ENCODE results near the gene COL12A1. TPM values are rescaled to one million over a fixed set of nuclear protein-coding genes. Genes with fewer than 3 reads are reported as not detected.

The COL12A1 gene
- total and polyA plus RNA-seq, 9 of the 15 experiments (the other 6 are each of a cell fraction or from before 2014, with no cell fraction given), result 0.11 TPM; not detected in 8

DNA sequence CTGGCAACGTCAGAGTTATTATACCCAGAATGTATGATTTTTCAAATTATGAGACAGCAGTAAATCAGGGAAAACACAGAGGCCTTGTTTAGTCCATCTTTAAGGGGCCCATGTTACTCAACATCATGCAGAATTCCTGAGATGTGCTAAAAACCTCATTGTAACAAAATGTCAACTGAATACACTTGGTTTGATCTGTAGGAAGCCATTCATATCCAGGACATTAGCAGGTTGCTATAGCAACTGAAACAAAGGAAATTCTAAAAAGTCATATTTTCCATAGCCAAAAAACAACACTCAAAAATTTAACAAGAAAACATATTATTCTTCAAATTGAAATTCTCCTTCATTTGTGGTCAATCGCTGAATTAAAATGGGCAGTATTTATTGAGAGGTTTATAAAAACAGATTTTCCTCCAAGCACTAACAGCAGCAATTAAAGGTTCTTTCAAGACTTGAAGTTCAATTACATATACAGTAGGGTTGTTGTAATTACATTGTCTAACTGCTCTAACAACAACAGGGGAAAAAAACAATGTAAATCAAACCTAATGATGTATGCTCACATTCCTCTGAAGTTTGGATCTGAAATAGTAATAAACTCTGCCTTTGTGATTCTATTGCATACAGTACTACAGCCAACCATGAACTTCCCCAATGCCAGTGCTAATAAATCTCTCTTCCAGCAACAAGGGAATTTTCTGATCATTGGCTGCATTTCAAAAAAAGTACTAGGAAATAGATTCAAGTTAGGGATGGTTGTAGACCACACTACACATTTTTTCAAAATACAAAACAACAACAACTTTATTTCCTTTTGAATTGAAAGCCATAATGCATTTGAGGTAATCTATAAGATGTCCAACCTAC is 34.9 kb downstream of the COL12A1 start:
- H3K9me1 ChIP-seq (ENCODE audit: control insufficient read depth, insufficient read depth, low read length), result no peaks in the 10 kb centered on the region
- BruUV-seq (replicated peaks), result no TSS peak
- no peak overlapping the region for H3K27ac ChIP-seq (ENCODE audit: extremely low read depth, low read depth, low read length)
- no peaks in the 10 kb centered on the region for H3K4me1 ChIP-seq (replicated peaks in 1 of 2; ENCODE audit: control insufficient read depth in 2 of 2, insufficient read depth in 2 of 2, low read length in 2 of 2)
- ChIA-PET CTCF (ENCODE audit: low intra/inter-chr PET ratio) (no interaction called here), POLR2A (no interaction called here)
- ATAC-seq, result no peak
- intact Hi-C loops (cut with micrococcal nuclease) (no loop called here), in situ Hi-C loops (cut with MboI) (no loop called here)
- H2AFZ ChIP-seq (ENCODE audit: low read depth, low read length), result no peak overlapping the region
- DNase-seq (ENCODE audit: extremely low read depth in 1 of 4, low spot score in 3 of 4), result no peak
- H3K27me3 ChIP-seq (ENCODE audit: control insufficient read depth in 2 of 2, insufficient read depth in 2 of 2, low read length in 2 of 2), result no peaks in the 10 kb centered on the region
- H4K20me1 ChIP-seq (replicated peaks; ENCODE audit: control insufficient read depth, insufficient read depth, low read length), result no peaks in the 10 kb centered on the region
- H3K79me2 ChIP-seq (ENCODE audit: control insufficient read depth, insufficient read depth, low read length), result no peaks in the 10 kb centered on the region
- FAIRE-seq, result no peak
- no peaks in the 10 kb centered on the region for H3K36me3 ChIP-seq (ENCODE audit: control insufficient read depth, insufficient read depth, low read length)
- H3K4me3 ChIP-seq, result no peak overlapping the region
- no peak overlapping the region for H3K4me2 ChIP-seq (ENCODE audit: insufficient read depth, low read length)
- H3K9me3 ChIP-seq (replicated peaks; ENCODE audit: control insufficient read depth, insufficient read depth, low read depth, low read length), result no peaks in the 10 kb centered on the region
- TF ChIP-seq RFX1 (IDR thresholded peaks at IDR 0.05) (peak; percentile 61), CBFB (CRISPR knock-in tag; IDR thresholded peaks at IDR 0.05) (no peak), FOSL1 (tag; conservative IDR thresholded peaks at IDR 0.05) (no peak)
- WGBS (ENCODE audit: insufficient coverage, low coverage, missing lambda C conversion rate), result 0% methylated on average over 2 of the region's 2 CpGs
- H3K9ac ChIP-seq (ENCODE audit: insufficient read depth in 1 of 2, low read depth in 2 of 2, low read length in 2 of 2), result no peak overlapping the region

DNA sequence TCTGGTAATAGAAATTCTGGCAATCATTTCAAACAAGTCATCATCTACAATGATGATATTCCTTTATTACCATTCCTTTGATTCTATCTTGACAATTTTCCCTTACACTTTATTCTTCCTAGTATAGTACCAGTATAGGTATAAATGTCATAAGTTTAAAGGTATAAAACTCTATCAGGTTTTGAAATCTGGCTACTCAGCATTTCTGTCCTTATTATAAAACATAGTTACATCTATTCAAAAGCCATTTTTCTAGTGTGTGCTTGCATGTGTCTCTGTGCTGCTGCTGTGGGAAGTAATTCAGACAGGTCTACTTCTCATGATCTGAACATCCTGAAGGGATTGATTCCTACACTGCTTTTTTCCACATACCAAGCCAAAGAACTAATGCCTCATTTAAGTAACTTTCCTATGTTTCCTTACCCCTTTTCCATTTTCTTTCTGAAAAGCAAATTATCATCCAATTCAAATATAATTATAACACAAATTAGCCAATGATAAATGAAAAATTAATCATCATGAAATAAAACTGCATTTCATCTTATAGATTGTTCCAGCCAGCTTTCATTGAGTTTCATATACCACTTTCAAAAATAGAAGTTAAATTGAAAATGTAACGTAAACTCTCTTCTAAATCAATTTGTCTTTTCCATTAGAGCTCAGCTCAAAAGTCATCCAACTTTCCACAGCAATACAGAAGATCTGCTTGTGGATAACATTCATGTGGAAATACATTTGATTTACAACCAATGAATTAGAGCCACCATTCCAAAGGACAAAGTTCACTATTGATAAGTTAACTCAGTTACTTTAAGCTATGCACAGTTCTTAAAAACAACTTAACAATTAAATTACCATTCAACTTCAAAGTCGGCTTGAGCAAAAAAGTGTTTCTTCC is 35.9 kb downstream of the COL12A1 start:
- Histone ChIP-seq H3K9me1 (ENCODE audit: control insufficient read depth, insufficient read depth, low read length) (no peaks in the 10 kb centered on the region), H3K27ac (ENCODE audit: extremely low read depth, low read depth, low read length) (no peak overlapping the region), H4K20me1 (replicated peaks; ENCODE audit: control insufficient read depth, insufficient read depth, low read length) (no peaks in the 10 kb centered on the region), H3K4me3 (no peak overlapping the region), H3K9ac (ENCODE audit: insufficient read depth in 1 of 2, low read depth in 2 of 2, low read length in 2 of 2) (no peak overlapping the region), H2AFZ (ENCODE audit: low read depth, low read length) (no peak overlapping the region), H3K79me2 (ENCODE audit: control insufficient read depth, insufficient read depth, low read length) (no peaks in the 10 kb centered on the region), H3K4me2 (ENCODE audit: insufficient read depth, low read length) (no peak overlapping the region), H3K27me3 (ENCODE audit: control insufficient read depth in 2 of 2, insufficient read depth in 2 of 2, low read length in 2 of 2) (no peaks in the 10 kb centered on the region), H3K9me3 (replicated peaks; ENCODE audit: control insufficient read depth, insufficient read depth, low read depth, low read length) (no peaks in the 10 kb centered on the region), H3K36me3 (ENCODE audit: control insufficient read depth, insufficient read depth, low read length) (no peaks in the 10 kb centered on the region), H3K4me1 (replicated peaks in 1 of 2; ENCODE audit: control insufficient read depth in 2 of 2, insufficient read depth in 2 of 2, low read length in 2 of 2) (no peaks in the 10 kb centered on the region)
- in situ Hi-C loops (cut with MboI) (no loop called here), intact Hi-C loops (cut with micrococcal nuclease) (no loop called here)
- 3% methylated on average over 2 of the region's 2 CpGs for WGBS (ENCODE audit: insufficient coverage, low coverage, missing lambda C conversion rate)
- CTCF ChIA-PET (ENCODE audit: low intra/inter-chr PET ratio), result no interaction called here
- no peak for DNase-seq (ENCODE audit: extremely low read depth in 1 of 4, low spot score in 3 of 4)
- ATAC-seq, result no peak
- POLR2A ChIA-PET, result no interaction called here
- BruUV-seq (replicated peaks), result no TSS peak
- no peak for FAIRE-seq
- TF ChIP-seq HOXB6 (CRISPR knock-in tag; IDR thresholded peaks at IDR 0.05; ENCODE audit: borderline replicate concordance) (no peak), MAFF (IDR thresholded peaks at IDR 0.05; ENCODE audit: low read length) (peak; percentile 51; the same call in 1 of the 2 replicates), TARDBP (IDR thresholded peaks at IDR 0.05) (no peak), C11orf30 (IDR thresholded peaks at IDR 0.05; ENCODE audit: low read depth) (peak; percentile 55), ZNF354B (CRISPR knock-in tag; IDR thresholded peaks at IDR 0.05) (no peak), NR2C1 (IDR thresholded peaks at IDR 0.05) (no peak), NR2C1 (tag; IDR thresholded peaks at IDR 0.05) (no peak), ZFX (CRISPR knock-in tag; IDR thresholded peaks at IDR 0.05) (no peak), FOXA1 (IDR thresholded peaks at IDR 0.05; ENCODE audit: borderline replicate concordance) (no peak), SMARCA4 (IDR thresholded peaks at IDR 0.05) (no peak), MCM3 (IDR thresholded peaks at IDR 0.05) (no peak), MAFK (IDR thresholded peaks at IDR 0.05; ENCODE audit: low read length) (peak; percentile 55; the same call in 1 of the 2 replicates), ARHGAP35 (IDR thresholded peaks at IDR 0.05; ENCODE audit: partially characterized antibody) (no peak), ZNF316 (IDR thresholded peaks at IDR 0.05) (peak; percentile 76), CBX8 (IDR thresholded peaks at IDR 0.05; ENCODE audit: borderline replicate concordance, extremely low read depth, low read depth, low read length, poor library complexity, severe bottlenecking) (no peak)

Measured in K562 (cell line).